GM21515 (cell line): Measurements from ENCODE around the gene ETV7.
"Not testable (repeated sequence)": the region's sequence is repeated elsewhere in the genome, so short reads cannot be mapped to it uniquely, and the experiment has no call there.

Experiments used
- ATAC-seq: cut with Tn5 transposase; IDR thresholded peaks from one replicate; pipeline ENCODE4 v1.9.1; 2021; ENCODE audit not compliant: unreplicated experiment

Gene ETV7

DNA sequence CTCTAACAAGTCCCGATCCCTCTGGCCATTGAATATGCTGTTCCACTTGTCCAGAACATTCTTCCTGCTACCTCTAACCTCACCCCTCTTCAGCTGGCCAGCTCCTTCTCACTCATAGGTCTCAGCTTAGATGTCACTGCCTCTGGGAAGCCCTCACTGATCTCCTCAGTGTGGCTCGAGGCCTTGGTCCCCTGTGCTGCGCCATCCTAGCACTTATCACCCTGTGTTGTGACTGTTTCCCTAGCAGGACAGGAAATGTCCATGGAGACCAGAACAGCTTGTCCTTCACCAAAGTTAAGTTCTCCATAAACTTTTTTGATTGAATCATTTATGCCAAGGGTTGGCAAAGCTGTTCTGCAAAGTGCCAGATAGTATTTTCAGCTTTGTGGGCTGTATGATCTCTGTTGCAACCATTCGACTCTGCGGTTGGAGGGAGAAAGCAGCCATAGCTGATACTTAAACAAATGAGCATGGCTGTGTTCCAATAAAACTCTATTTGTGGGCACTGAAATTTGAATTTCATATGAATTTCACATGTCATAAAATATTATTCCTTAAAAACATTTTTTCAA is 44.3 kb downstream of the ETV7 start:
- ATAC-seq: no peak

DNA sequence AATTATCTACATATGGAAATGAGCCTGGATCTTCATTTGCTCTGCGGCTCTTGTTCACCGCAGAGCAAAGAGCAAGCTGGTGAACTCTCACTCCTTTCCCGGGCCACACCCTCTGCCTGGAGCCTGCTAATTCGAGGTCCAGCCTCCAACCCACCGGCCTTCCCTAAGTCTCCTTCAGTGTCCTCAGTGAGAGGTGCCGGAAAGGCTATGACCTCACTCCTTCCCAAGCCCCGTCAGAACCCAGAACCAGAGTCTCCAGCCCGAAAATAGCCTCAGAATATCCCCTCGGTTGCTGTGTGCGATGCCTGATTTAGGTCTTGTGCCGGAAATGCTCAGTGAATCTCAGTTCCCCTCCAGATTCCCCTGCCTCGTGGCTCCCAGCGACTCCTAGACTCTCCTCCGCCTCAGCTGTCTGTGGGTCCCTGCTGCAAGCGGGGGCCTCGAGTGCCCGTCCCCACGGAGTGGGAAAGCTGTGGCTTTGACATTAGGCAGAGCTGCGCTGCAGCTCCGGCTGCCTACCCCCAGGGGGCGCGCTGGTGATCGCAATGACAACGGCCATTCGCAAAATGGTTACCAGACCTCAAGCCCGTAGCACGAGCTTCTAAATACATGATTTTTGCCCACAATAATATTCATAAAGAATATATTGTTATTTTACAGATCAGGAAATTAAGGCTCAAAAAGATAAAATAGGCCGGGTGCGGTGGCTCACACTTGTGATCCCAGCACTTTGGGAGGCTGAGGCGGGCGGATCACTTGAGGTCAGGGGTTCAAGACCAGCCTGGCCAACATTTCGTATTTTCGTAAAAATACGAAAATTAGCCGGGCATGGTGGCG is 46.6 kb downstream of the ETV7 start:
- ATAC-seq: no peak

- ATAC-seq: no peak
These were observed 47.2 kb downstream of the ETV7 start for GRCh38 chr6:36340306-36340617.

DNA sequence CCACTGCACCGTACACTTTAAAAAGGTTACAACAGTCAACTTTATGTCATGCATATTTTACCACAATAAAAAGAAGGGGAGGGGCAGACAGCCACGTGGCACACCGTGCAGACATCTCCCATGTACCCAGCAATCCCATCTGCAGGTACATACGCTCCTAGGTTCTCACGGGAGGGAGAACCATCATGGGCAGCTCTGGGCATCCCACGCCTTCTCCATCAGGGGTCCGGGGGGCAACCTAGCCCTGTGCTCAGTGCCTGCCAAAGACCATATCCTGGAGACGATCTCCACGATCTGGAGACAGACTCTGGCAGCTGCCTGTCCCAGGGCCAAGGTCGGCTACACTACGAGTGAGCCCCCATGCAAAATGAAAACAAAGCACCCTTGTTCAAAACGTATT is 48.3 kb downstream of the ETV7 start:
- ATAC-seq: no peak

GRCh38 chr6:36338223-36338622 is 49.2 kb downstream of the ETV7 start:
- ATAC-seq: not testable (repeated sequence)

DNA sequence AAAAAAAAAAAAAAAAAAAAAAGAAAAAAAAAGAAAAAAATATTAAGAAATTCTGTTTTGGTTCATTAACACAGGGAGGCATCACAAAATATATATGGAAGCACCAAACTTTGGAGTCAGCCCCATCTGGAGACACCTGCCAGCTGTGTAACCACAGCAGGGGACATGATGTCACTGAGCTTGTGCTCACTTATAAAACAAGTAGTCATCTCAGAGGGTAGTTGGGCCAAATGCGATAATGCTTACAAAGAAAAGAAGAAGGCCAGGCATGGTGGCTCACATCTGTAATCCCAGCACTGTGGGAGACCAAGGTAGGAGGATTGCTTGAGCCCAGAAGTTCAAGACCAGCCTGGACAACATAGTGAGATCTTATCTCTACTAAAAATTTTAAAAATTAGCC is 49.7 kb downstream of the ETV7 start:
- ATAC-seq: no peak

DNA sequence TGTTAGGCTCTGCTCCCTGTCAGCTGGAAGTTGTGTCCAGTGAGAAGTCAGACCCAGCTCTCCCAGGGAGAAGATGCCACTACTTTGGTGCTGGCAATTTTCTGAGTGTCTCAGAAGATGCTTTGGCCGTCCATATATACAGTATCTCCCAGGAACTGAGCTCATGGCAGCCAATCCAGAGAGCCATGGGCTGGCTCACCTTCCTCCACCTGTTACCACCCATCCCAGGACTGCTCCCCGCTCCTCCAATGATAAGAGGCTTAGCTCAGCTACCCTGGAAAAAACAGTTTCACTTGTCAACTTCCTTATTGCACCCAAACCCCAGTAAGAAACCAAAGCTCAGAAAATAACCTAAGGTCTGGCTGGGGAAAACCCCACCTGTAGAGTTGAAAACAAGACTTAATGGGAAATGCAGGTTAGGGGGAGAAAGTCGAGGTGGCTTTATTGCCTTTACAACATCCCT is 50.7 kb downstream of the ETV7 start, which contains the start of gene BNIP5:
Gene BNIP5, minus strand, starts transcription at position 110 of the 463 bp plus-strand sequence. CDS start 6,198 bp downstream, outside the sequence.
- ATAC-seq: no peak

DNA sequence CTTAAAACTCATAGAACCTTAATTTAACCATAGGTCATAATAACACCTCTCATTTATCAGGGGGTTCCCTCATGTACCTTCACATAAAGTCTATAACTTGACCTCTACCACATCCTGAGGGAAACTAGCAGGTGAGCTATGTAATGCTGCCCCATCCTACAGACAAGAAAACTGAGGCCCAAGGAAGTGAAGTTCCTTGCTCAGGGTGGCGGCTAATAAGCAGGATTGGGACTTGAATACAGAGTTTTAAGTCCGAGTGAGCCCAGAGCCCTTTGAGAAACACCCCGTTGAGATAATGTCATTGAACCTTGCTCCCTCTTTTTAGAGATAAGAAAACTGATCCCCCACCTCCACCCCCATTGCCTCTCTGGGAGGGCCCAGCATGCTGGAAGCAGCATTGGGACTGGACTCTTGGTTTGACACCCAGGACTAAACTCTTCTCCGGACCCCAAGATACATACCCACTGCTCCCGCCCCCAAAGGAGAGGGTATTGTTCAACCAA is 51.2 kb downstream of the ETV7 start:
- ATAC-seq: no peak

- no peak for ATAC-seq
These were observed 51.8 kb downstream of the ETV7 start for GRCh38 chr6:36335465-36336207.

- no peak for ATAC-seq
These were observed 52.5 kb downstream of the ETV7 start for GRCh38 chr6:36334832-36335459.

GRCh38 chr6:36333931-36334725 is 53.3 kb downstream of the ETV7 start:
- no peak for ATAC-seq

DNA sequence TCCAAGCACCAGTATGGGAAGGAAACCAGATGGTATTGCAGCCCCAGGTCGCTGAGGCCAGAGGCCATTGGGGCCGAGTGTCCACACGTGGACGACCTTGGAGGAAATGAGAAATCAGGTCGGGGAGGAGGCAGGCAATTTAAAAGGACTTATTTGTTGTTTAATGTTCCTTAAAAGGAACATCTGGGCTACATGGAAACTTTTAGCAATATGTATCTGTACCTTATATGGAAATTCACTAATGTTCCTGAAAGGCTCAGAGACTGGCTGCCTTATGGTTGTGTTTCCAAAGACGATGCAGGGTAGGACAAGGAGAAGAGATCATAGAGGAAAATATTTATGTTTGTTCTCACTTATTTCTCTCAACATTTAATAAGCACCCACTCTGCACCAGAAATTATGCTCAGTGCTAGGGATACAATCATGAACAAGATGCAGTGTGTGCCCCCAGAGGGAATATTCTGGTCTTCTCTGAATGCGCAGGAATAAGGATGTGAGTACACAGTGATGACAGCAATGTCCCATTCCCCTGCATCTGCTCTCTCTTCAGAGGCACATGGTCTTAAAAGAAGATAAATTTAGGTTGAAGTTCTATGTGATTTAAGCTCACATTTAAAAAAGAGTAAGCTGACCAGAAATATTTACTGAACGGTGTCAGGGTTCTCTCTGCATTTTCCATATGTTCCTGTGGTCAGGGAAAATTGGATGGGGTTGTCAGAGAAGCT is 54.1 kb downstream of the ETV7 start:
- ATAC-seq: no peak

- ATAC-seq: no peak
These were observed 56.1 kb downstream of the ETV7 start for GRCh38 chr6:36331381-36331780.

DNA sequence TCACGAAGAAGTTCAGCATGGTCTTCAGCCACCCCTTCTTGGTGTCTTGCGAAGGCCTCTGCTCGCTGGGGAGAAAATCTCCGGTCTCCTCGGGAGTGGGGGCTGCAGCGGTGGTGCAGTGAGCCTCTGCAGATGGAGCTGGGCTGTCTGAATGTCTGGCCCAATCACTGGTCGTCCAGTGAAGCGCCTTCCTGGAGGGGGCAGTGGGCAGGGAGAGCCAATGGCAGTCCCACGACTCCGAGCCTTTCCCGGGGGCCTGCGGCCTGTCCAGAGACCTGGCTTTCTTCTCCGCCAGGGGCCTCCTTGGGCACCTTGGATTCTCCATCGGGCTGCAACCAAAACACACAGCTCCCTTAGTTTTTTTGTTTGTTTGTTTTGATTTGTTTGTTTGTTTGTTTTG is 57.1 kb downstream of the ETV7 start:
- ATAC-seq: no peak

GRCh38 chr6:36329798-36330291 is 57.6 kb downstream of the ETV7 start:
- ATAC-seq: no peak

DNA sequence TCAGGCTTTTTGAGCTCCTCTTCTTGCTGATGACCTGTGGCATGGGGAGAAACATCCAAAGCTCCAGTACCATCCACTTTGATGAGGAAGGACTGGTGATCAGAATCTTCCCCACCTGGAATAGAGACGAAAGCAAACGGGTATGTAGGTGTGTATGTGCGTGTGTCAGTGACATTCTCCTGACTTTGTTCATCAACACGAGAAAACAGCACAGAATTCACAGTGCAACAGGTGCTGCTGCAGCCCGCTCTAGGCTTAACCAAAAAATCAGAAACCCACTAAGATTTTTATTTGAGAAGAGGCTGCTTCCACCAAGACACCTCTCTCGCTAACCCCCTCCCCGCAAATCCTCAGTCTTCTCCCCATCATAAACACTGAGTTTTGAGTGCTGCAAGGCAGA is 58.9 kb downstream of the ETV7 start:
- ATAC-seq: no peak

GRCh38 chr6:36327919-36328236 is 59.6 kb downstream of the ETV7 start:
- no peak for ATAC-seq

- ATAC-seq: no peak
These were observed 60.1 kb downstream of the ETV7 start for GRCh38 chr6:36327226-36327918.

DNA sequence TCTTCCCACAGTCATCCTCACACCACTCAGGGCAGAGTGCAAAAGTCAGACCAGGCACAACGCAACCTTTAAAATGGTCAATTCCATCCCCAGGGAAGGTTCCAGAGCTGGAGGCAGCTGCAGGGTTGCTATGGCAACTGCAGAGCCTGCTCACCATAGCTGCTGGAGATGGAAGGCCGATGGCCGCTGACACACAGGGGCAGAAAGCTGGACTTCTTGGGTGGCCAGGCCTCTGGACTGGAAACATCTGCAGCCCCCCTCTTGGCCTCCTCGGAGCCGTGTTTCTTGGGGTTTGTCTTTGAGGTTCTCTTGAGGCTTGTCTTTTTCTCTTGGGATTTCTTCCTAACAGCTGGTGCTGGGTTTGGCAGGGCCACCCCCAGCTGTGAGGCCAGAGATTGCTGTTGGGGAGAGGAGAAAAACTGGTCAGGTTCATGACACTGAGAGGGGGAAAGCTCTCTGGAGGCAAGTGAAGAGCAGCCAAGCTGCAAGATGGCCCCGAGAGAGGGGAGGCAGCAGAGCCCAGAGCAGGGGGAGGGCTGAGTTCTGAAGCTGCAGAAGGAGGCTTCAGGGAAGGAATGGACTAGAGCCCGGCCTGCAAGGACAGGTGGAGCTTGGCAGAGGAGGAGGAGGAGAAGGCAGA is 61.0 kb downstream of the ETV7 start:
- ATAC-seq: no peak
